Measurements from ENCODE around the gene BTK.

Gene BTK

DNA sequence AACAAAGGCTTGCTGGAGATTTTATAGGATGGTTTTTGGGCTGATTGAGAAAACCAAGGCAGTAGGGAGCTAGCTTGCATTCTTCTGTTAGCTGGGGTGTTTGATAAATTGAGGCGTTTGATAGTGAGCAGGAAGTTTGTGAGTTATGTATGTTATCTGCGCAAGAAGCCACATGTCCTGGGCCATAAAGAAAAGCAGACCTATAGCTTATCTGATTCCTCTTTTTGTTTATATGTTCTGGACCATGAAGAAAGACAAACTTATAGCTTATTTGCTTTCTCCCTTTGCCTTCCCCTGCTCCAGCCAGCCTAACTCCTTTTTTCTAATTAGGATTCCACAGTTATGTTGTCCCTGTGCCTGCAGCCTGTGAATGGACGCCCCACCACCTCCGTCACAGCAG lies 31.2 kb upstream of the BTK start:
- in situ Hi-C loops (cut with HindIII; ENCODE audit: low sequenced_read_pairs), result no loop called here
- no peak for DNase-seq (ENCODE audit: low read depth)

GRCh38 chrX:101416691-101417090 lies 30.7 kb upstream of the BTK start:
- H3K4me3 ChIP-seq (ENCODE audit: low read depth, low read length), result no peak overlapping the region
- DNase-seq (ENCODE audit: low read depth), result no peak
- TF ChIP-seq CTCF (IDR thresholded peaks at IDR 0.05; ENCODE audit: low read depth, low read length, missing control alignments), result no peak
- in situ Hi-C loops (cut with HindIII; ENCODE audit: low sequenced_read_pairs), result no loop called here

More for the DNA sequence above, 31.2 kb upstream of the BTK start:
- no peak for TF ChIP-seq CTCF (IDR thresholded peaks at IDR 0.05; ENCODE audit: low read depth, low read length, missing control alignments)
- H3K4me3 ChIP-seq (ENCODE audit: low read depth, low read length), result no peak overlapping the region

DNA sequence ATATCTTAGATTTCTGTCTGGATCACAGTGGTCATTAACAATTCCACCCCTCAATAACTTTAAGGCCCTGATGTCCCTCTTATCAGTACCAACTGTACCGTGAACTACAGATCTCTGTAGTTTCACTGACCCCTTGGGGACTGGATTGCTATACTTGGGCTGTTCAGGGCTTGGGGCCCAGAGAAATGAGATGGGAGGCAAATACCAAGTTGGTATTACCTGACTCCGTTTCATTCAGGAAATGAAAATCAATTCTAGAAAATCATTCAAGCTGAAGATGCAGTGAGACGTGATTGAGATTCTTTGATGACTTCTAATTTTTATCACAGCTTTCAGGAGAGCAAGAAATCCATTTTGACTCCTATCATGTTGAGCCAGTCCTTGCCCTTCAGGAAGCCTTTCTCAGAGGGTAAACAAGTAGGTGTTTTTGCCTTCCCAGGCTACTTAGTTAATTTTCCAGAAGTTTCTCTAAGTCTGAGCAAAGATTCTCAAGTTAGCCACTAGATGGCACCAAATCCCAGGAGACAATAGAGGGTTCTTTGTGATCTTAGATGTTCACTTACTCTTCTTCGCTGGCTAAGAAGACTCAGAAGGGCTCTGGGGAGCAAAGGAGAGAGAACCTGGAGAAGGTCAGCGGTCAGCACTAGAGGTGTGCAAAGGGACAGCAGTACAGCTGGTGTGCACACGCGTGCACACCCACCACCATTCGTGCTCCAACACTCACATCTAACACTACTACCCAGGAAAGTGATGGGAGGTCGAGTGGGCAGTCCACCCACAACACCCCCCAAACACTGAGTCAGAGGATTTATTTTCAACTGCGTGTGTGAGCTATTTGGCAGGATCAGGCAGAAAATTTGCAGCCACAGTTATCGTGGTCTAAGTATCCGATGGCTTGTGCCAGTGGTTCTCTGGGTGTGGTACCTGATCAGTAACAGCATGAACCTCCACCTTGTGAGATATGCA lies 29.5 kb upstream of the BTK start:
- peak; percentile 74 for DNase-seq (ENCODE audit: low read depth)
- TF ChIP-seq CTCF (IDR thresholded peaks at IDR 0.05; ENCODE audit: low read depth, low read length, missing control alignments), result peak; percentile 79
- H3K4me3 ChIP-seq (ENCODE audit: low read depth, low read length), result no peak overlapping the region
- in situ Hi-C loops (cut with HindIII; ENCODE audit: low sequenced_read_pairs), result no loop called here

DNA sequence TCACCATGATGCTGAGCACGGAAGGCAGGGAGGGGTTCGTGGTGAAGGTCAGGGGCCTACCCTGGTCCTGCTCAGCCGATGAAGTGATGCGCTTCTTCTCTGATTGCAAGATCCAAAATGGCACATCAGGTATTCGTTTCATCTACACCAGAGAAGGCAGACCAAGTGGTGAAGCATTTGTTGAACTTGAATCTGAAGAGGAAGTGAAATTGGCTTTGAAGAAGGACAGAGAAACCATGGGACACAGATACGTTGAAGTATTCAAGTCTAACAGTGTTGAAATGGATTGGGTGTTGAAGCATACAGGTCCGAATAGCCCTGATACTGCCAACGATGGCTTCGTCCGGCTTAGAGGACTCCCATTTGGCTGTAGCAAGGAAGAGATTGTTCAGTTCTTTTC lies 26.0 kb upstream of the BTK start:
- in situ Hi-C loops (cut with HindIII; ENCODE audit: low sequenced_read_pairs), result no loop called here

GRCh38 chrX:101410461-101410860 lies 24.5 kb upstream of the BTK start:
- H3K4me3 ChIP-seq (ENCODE audit: low read depth, low read length), result peak overlapping the region; percentile 24
- in situ Hi-C loops (cut with HindIII; ENCODE audit: low sequenced_read_pairs), result no loop called here
- no peak for TF ChIP-seq CTCF (IDR thresholded peaks at IDR 0.05; ENCODE audit: low read depth, low read length, missing control alignments)
- DNase-seq (ENCODE audit: low read depth), result no peak

More for the DNA sequence above, 26.0 kb upstream of the BTK start:
- TF ChIP-seq CTCF (IDR thresholded peaks at IDR 0.05; ENCODE audit: low read depth, low read length, missing control alignments), result no peak
- DNase-seq (ENCODE audit: low read depth), result no peak
- H3K4me3 ChIP-seq (ENCODE audit: low read depth, low read length), result no peak overlapping the region

DNA sequence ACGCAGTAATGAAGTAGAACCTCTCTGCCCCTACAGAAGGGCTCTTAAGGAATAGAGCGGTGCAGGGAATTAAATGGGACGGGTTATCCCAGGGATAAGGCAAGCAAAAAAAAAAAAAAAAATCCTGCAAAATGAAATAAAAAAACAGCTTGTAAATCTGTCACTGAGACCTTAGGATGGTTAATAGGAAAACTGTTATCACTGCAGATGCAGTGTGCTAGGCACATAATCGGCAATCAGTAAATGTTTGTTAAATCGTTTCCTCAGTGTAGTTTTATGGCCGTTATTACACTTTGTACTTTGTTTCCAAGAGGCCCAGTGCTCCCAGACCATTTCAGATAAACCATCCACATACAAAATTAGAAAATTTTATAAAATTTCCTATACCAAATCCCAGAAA lies 23.1 kb upstream of the BTK start:
- H3K4me3 ChIP-seq (ENCODE audit: low read depth, low read length), result peak overlapping the region; percentile 74
- DNase-seq (ENCODE audit: low read depth), result no peak
- TF ChIP-seq CTCF (IDR thresholded peaks at IDR 0.05; ENCODE audit: low read depth, low read length, missing control alignments), result no peak
- in situ Hi-C loops (cut with HindIII; ENCODE audit: low sequenced_read_pairs), result no loop called here

Data from astrocyte of the cerebellum (primary cell).